HEK293 (cell line): ENCODE data around the gene TRAF3IP3.

Source experiments
- CTCF ChIA-PET: fragments of 350-600 bp; formaldehyde crosslinking; extraction: SDS; loops from one replicate; lab custom pipeline; 2021; ENCODE audit warnings: antibody characterized with exemption; lab: Yijun Ruan, JAX
- POLR2A ChIA-PET: fragments of 300-600 bp; formaldehyde crosslinking; extraction: SDS; loops from one replicate; lab custom pipeline; 2020; ENCODE audit warnings: antibody characterized with exemption, inconsistent platforms; lab: Yijun Ruan, JAX
- H3K27ac ChIP-seq: fragments of 200-500 bp; sonication (Bioruptor generic); 2 replicates; pipeline ENCODE4 v1.5.1; 2014; ENCODE audit warnings: low read depth, low read length, control low read depth, inconsistent platforms; ENCODE audit errors: extremely low read depth
- H3K36me3 ChIP-seq, 2 experiments: fragments of 200-500 bp in 1 of 2; sonication (Bioruptor generic) in 1 of 2; 1 replicate in 1 of 2; 2 replicates in 1 of 2; pipeline ENCODE4 v1.5.1; 2014 to 2017; ENCODE audit warnings: inconsistent platforms in 2 of 2, low read length in 2 of 2; ENCODE audit not compliant: control insufficient read depth in 2 of 2, insufficient read depth in 1 of 2
- H3K4me1 ChIP-seq: fragments of 200-500 bp; sonication (Bioruptor generic); 2 replicates; pipeline ENCODE4 v1.5.1; 2014; ENCODE audit warnings: mild to moderate bottlenecking, low read length, inconsistent platforms; ENCODE audit not compliant: control insufficient read depth, insufficient read depth
- H3K4me3 ChIP-seq: 2 replicates; pipeline ENCODE4 v1.5.1; 2011; ENCODE audit warnings: low read depth, mild to moderate bottlenecking, control low read depth, low read length, moderate library complexity
- H3K9me3 ChIP-seq: fragments of 200-500 bp; sonication (Bioruptor generic); 2 replicates; pipeline ENCODE4 v1.5.1; 2014; ENCODE audit warnings: low read depth, low read length, inconsistent platforms; ENCODE audit not compliant: control insufficient read depth, insufficient read depth
- ATF2 ChIP-seq: fragments of 450-650 bp; formaldehyde crosslinking; IDR thresholded peaks from 2 replicates; pipeline ENCODE4 v1.5.1; 2016; ENCODE audit warnings: missing biosample characterization, missing genetic modification characterization, low read depth
- CTCF ChIP-seq: fragments of 450-650 bp; formaldehyde crosslinking; IDR thresholded peaks from 2 replicates; pipeline ENCODE4 v1.5.1; 2016; ENCODE audit warnings: missing biosample characterization, missing genetic modification characterization
- ZBTB20 ChIP-seq: fragments of 450-650 bp; formaldehyde crosslinking; IDR thresholded peaks from 2 replicates; pipeline ENCODE4 v1.5.1; 2016; ENCODE audit warnings: missing biosample characterization, missing genetic modification characterization
- ZBTB26 ChIP-seq: fragments of 450-650 bp; formaldehyde crosslinking; optimal IDR thresholded peaks from 2 replicates; pipeline ENCODE3; 2016; ENCODE audit warnings: missing biosample characterization, mild to moderate bottlenecking, missing genetic modification characterization
- ZNF211 ChIP-seq: fragments of 450-650 bp; formaldehyde crosslinking; IDR thresholded peaks from 2 replicates; pipeline ENCODE4 v1.5.1; 2016; ENCODE audit warnings: low read depth, missing biosample characterization, missing genetic modification characterization
- ZNF335 ChIP-seq: fragments of 450-650 bp; formaldehyde crosslinking; conservative IDR thresholded peaks from 2 replicates; pipeline ENCODE4 v1.5.1; 2016; ENCODE audit warnings: missing biosample characterization, missing genetic modification characterization
- ZNF513 ChIP-seq: fragments of 450-650 bp; IDR thresholded peaks from 2 replicates; pipeline ENCODE4 v1.5.1; 2018; ENCODE audit warnings: missing biosample characterization, missing genetic modification characterization
- ZNF529 ChIP-seq: fragments of 450-650 bp; formaldehyde crosslinking; IDR thresholded peaks from 2 replicates; pipeline ENCODE4 v1.5.1; 2017; ENCODE audit warnings: missing genetic modification characterization, missing biosample characterization; ENCODE audit not compliant: insufficient replicate concordance
- TF ChIP-seq, protein P1 (sequence below): fragments of 450-650 bp; formaldehyde crosslinking; IDR thresholded peaks from 2 replicates; pipeline ENCODE4 v1.5.1; 2016; ENCODE audit warnings: missing biosample characterization, missing genetic modification characterization

TRAF3IP3 gene

DNA sequence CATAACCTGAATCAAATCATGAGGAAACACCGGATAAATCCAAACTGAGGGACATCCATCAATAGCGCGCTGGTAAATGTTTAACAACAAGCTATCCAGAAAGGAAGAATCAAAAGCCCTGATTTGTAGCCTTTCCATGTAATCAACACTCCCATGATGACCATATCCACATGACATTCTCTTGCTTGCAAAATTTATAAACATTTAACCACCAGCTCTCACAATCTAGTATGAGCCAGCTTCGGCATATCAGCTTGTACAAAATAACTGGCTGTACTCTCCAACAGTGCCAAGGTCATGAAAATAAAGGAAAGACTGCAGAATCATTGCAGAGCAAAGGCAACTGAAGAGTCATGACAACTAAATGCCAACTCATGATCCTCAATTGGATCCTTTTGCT, 35.5 kb upstream of the TRAF3IP3 start (continued):
- TF ChIP-seq ZNF513 (tag by site-specific recombination): no peak

GRCh38 chr1:209720826-209721225, 35.0 kb upstream of the TRAF3IP3 start:
- Histone ChIP-seq H3K36me3 (no peaks in the 10 kb centered on the region), H3K9me3 (no peaks in the 10 kb centered on the region), H3K4me3 (no peak overlapping the region), H3K4me1 (no peaks in the 10 kb centered on the region), H3K27ac (no peak overlapping the region)
- ChIA-PET CTCF (interaction anchor here (0.5 to 0.6 kb wide), 2 partner anchors 44 to 130 kb away, joined by 3 read pairs; no protein-coding TSS in a partner anchor), POLR2A (interaction anchor here (0.6 kb wide), 1 partner anchor 60 kb away, joined by 3 read pairs; no protein-coding TSS in a partner anchor)
- TF ChIP-seq ZNF335 (tag by site-specific recombination) (0 out of 2 replicates have a peak, but pooled peaks have one; percentile 21), ZBTB26 (tag by site-specific recombination) (no peak), ZNF529 (tag by site-specific recombination) (no peak), ZNF513 (tag by site-specific recombination) (no peak), ZNF211 (tag by site-specific recombination) (no peak), ZBTB20 (tag by site-specific recombination) (no peak), CTCF (tag by site-specific recombination) (no peak)
- TF ChIP-seq, protein P1, sequence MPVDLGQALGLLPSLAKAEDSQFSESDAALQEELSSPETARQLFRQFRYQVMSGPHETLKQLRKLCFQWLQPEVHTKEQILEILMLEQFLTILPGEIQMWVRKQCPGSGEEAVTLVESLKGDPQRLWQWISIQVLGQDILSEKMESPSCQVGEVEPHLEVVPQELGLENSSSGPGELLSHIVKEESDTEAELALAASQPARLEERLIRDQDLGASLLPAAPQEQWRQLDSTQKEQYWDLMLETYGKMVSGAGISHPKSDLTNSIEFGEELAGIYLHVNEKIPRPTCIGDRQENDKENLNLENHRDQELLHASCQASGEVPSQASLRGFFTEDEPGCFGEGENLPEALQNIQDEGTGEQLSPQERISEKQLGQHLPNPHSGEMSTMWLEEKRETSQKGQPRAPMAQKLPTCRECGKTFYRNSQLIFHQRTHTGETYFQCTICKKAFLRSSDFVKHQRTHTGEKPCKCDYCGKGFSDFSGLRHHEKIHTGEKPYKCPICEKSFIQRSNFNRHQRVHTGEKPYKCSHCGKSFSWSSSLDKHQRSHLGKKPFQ (tag by site-specific recombination): no peak

DNA sequence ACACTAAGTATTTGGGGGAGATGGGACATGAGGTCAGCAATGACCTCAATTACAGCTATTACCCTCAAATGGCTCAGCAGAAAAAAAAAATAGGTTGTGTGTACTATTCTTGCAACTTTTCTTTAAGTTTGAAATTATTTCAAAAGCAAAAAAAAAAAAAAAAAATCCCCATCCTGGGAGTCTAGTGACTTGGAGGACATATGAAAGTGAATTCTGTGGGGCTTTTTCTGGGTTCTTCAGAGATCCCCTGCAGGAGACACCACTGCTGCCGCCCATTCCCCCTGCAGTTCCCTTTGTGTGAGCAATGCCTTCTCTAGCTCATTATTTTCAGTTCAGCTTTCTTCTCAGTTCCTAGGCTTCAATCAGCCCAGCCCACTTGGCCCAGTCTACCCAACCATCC, 34.5 kb upstream of the TRAF3IP3 start:
- ChIA-PET POLR2A (interaction anchor here (0.6 kb wide), 1 partner anchor 60 kb away, joined by 3 read pairs; no protein-coding TSS in a partner anchor), CTCF (interaction anchor here (0.5 kb wide), 1 partner anchor 130 kb away, joined by 3 read pairs; no protein-coding TSS in a partner anchor)
- Histone ChIP-seq H3K4me3 (no peak overlapping the region), H3K4me1 (no peaks in the 10 kb centered on the region), H3K36me3 (no peaks in the 10 kb centered on the region), H3K27ac (no peak overlapping the region), H3K9me3 (no peaks in the 10 kb centered on the region)
- no peak for TF ChIP-seq ZBTB20 (tag by site-specific recombination)
- TF ChIP-seq ATF2 (tag by site-specific recombination): no peak
